SU-DHL-6 (cell line): Measurements from ENCODE around the gene HDAC2.

Experiments
- CTCF ChIP-seq: fragments of 200-600 bp; sonication (generic); IDR thresholded peaks from one replicate; pipeline ENCODE4 v1.5.1; 2017; ENCODE audit warnings: antibody characterized with exemption, mild to moderate bottlenecking, low read length, moderate library complexity; ENCODE audit not compliant: insufficient read depth, poor library complexity, severe bottlenecking
- EZH2phosphoT487 ChIP-seq: fragments of 200-600 bp; sonication (generic), shearing (Covaris generic); conservative IDR thresholded peaks from 2 replicates; pipeline ENCODE4 v1.6.1; 2018; ENCODE audit warnings: mild to moderate bottlenecking, antibody characterized with exemption, low read length, moderate library complexity, mixed read lengths

- TF ChIP-seq CTCF (no peak), EZH2phosphoT487 (no peak)
Observed at GRCh38 chr6:113921299-113921904, 49.5 kb downstream of the HDAC2 start.
